Testis (tissue), 2 donors: ENCODE results near the gene FAM20A.

Source experiments
- CTCF ChIP-seq, 3 experiments: fragments of 450-650 bp in 2 of 3; fragments of 200-600 bp in 1 of 3; sonication (generic) in 1 of 3; IDR thresholded peaks; one replicate each; pipeline ENCODE4 v1.5.1; 2016 to 2019; ENCODE audit warnings: antibody characterized with exemption in 3 of 3, mild to moderate bottlenecking in 2 of 3, moderate library complexity in 1 of 3
- POLR2A ChIP-seq: fragments of 450-650 bp; IDR thresholded peaks from one replicate; pipeline ENCODE4 v1.6.1; 2017; ENCODE audit warnings: antibody characterized with exemption, mild to moderate bottlenecking, moderate library complexity

GRCh38 chr17:68518063-68518815, 82.9 kb downstream of the FAM20A start:
- TF ChIP-seq POLR2A (no peak), CTCF (IDR thresholded peaks at IDR 0.05) (no peak)
